A673 (cell line): Measurements from ENCODE around the gene TADA2A. TPM values are rescaled to one million over a fixed set of nuclear protein-coding genes. Genes with fewer than 3 reads are reported as not detected.

Source experiments
- BruUV-seq: library from RNA; stranded (reverse); fragments of 400-500 nt; replicated peaks from 2 replicates; lab custom pipeline; 2021; lab: Mats Ljungman, UMichigan
- CTCF ChIA-PET: fragments of 300-600 bp; sonication (Branson Sonifier 250); formaldehyde crosslinking; loops from one replicate; lab custom pipeline; 2022; ENCODE audit warnings: antibody characterized with exemption; lab: Charles Lee
- POLR2A ChIA-PET: fragments of 300-600 bp; sonication (Branson Sonifier 250); formaldehyde crosslinking; loops from one replicate; lab custom pipeline; 2022; ENCODE audit warnings: antibody characterized with exemption; ENCODE audit not compliant: low non-redundant PET; lab: Charles Lee
- DNase-seq: peaks from one replicate; pipeline ENCODE4 v3.0.0-alpha.2; 2015; ENCODE audit warnings: low spot score
- H3K27ac ChIP-seq: fragments of 200-600 bp; sonication (generic); 2 replicates; pipeline ENCODE4 v1.5.1; 2016; ENCODE audit warnings: mixed run types, low read depth, mild to moderate bottlenecking, mixed read lengths, antibody characterized with exemption, low read length; ENCODE audit not compliant: poor library complexity, severe bottlenecking
- H3K27me3 ChIP-seq: fragments of 200-600 bp; sonication (generic); replicated peaks from 2 replicates; pipeline ENCODE4 v1.6.1; 2017; ENCODE audit warnings: mixed run types, low read depth, mild to moderate bottlenecking, mixed read lengths, antibody characterized with exemption, low read length; ENCODE audit not compliant: insufficient read depth, poor library complexity
- H3K36me3 ChIP-seq: fragments of 200-600 bp; sonication (generic); 2 replicates; pipeline ENCODE4 v1.6.1; 2016; ENCODE audit warnings: mixed run types, mild to moderate bottlenecking, mixed read lengths, antibody characterized with exemption, low read length; ENCODE audit not compliant: insufficient read depth, poor library complexity, severe bottlenecking
- H3K4me1 ChIP-seq: fragments of 200-600 bp; sonication (generic); 2 replicates; pipeline ENCODE4 v1.6.1; 2017; ENCODE audit warnings: mixed run types, mild to moderate bottlenecking, mixed read lengths, antibody characterized with exemption, low read length; ENCODE audit not compliant: insufficient read depth, poor library complexity, severe bottlenecking
- H3K4me3 ChIP-seq: fragments of 200-600 bp; sonication (generic); 2 replicates; pipeline ENCODE4 v1.5.1; 2016; ENCODE audit warnings: low read depth, mixed run types, mild to moderate bottlenecking, mixed read lengths, low read length; ENCODE audit not compliant: poor library complexity, severe bottlenecking
- H3K9me3 ChIP-seq: fragments of 200-600 bp; sonication (generic); 2 replicates; pipeline ENCODE4 v1.6.1; 2016; ENCODE audit warnings: mixed run types, low read depth, mild to moderate bottlenecking, mixed read lengths, antibody characterized with exemption, low read length; ENCODE audit not compliant: poor library complexity, severe bottlenecking
- EZH2 ChIP-seq: fragments of 200-600 bp; sonication (generic); IDR thresholded peaks from 2 replicates; pipeline ENCODE4 v1.6.1; 2017; ENCODE audit warnings: borderline replicate concordance, low read depth, mild to moderate bottlenecking, mixed read lengths, antibody characterized with exemption, low read length; ENCODE audit not compliant: poor library complexity, severe bottlenecking
- intact Hi-C: fragments of 100-400 bp; cut with micrococcal nuclease; formaldehyde crosslinking; loops from one replicate; pipeline ENCODE4 v1.10.0; 2022; ENCODE audit not compliant: unreplicated experiment
- total RNA-seq: library from RNA; stranded (reverse); gene quantifications from 2 replicates; pipeline ENCODE4 v1.2.3, GENCODE V29; 2021
- TF ChIP-seq, protein P1 (sequence below): fragments of 300-800, 200-600 bp; sonication (generic); conservative IDR thresholded peaks from 2 replicates; pipeline ENCODE4 v1.5.1; 2017; ENCODE audit warnings: low read depth, mild to moderate bottlenecking, antibody characterized with exemption, low read length, moderate library complexity, mixed read lengths

Gene TADA2A
- total RNA-seq, 1 experiment from 2014 or later: 17.9 TPM

DNA sequence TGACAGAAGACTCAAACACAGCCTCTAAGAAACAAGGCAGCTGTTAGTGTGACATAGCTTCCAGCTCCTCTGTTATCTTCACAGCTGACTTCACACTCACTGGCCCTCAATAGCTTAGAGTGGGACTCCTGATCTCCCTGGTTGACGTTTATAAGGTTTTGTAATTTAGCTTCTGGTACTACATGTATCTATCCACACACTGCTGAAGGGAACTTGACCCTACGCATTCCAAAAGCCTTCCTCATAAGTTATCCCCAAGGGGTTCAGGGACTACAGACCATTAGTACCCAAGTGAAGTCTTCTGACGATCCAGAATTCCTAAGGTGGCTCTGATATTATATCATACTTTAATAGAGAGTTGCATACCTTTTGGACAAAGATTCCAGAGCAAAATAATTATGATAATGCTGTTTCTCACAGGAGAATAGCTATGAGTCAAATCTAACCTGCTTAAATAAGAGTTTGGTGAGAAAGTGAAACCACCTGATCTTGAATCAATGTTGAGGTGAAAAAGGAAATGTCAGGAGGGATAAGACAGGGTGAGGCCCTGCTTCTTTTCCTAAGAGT lies 14.6 kb upstream of the TADA2A start:
- ChIA-PET CTCF (no interaction called here), POLR2A (no interaction called here)
- BruUV-seq: no TSS peak
- DNase-seq: no peak
- Histone ChIP-seq H3K4me3 (no peak overlapping the region), H3K27ac (no peak overlapping the region), H3K9me3 (no peaks in the 10 kb centered on the region), H3K4me1 (no peaks in the 10 kb centered on the region), H3K27me3 (no peaks in the 10 kb centered on the region), H3K36me3 (no peaks in the 10 kb centered on the region)
- TF ChIP-seq, protein P1, sequence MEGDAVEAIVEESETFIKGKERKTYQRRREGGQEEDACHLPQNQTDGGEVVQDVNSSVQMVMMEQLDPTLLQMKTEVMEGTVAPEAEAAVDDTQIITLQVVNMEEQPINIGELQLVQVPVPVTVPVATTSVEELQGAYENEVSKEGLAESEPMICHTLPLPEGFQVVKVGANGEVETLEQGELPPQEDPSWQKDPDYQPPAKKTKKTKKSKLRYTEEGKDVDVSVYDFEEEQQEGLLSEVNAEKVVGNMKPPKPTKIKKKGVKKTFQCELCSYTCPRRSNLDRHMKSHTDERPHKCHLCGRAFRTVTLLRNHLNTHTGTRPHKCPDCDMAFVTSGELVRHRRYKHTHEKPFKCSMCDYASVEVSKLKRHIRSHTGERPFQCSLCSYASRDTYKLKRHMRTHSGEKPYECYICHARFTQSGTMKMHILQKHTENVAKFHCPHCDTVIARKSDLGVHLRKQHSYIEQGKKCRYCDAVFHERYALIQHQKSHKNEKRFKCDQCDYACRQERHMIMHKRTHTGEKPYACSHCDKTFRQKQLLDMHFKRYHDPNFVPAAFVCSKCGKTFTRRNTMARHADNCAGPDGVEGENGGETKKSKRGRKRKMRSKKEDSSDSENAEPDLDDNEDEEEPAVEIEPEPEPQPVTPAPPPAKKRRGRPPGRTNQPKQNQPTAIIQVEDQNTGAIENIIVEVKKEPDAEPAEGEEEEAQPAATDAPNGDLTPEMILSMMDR: no peak
- no peak for TF ChIP-seq EZH2
- intact Hi-C loops: no loop called here

DNA sequence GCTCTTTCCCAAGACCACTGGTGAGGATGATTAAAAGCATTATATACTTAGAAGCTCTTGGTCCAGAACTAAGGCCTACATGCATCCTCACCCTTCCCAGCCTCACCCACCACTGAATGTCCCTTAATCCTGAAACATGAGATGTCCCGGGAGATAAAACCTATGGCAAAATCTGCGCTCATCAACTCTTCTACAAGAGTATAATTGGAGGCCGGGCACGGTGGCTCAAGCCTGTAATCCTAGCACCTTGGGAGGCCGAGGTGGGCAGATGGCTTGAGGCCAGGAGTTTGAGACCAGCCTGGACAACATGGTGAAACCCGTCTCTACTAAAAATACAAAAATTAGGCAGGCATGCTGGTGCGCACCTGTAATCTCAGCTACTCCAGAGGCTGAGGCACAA lies 13.3 kb upstream of the TADA2A start:
- Histone ChIP-seq H3K27ac (no peak overlapping the region), H3K4me1 (no peaks in the 10 kb centered on the region), H3K9me3 (no peaks in the 10 kb centered on the region), H3K27me3 (no peaks in the 10 kb centered on the region), H3K4me3 (no peak overlapping the region), H3K36me3 (no peaks in the 10 kb centered on the region)
- CTCF ChIA-PET: no interaction called here
- no TSS peak for BruUV-seq
- no peak for TF ChIP-seq EZH2
- TF ChIP-seq, protein P1: no peak
- intact Hi-C loops: no loop called here
- no peak for DNase-seq
- POLR2A ChIA-PET: no interaction called here

DNA sequence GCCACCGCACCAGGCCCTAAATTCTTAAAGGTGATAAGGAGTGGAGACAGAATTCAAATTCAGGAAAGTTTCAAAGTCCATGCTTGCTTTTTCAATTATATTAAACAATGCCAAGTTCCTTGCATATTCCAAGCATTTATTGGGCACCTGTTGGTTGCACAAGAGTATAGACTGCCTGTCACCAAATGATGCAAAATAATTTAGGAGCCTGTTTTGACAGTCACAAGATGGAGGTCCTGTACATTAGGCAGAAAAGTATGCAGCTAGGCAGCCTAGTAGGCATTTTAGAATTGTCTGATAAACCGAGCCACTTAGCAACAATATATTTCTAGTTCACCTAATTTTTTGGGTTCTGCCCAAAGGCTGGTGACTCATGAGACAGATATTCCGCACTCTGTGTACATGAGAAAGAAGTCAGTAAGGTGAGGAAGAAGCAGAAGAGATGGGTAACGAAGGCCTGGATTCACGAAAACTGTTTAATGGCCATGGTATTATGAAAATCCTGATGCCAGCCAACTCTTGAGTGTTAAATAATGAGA lies 7.4 kb upstream of the TADA2A start:
- BruUV-seq: no TSS peak
- POLR2A ChIA-PET: interaction anchor here (0.6 kb wide), 1 partner anchor 10 kb away, joined by 8 read pairs; no protein-coding TSS in a partner anchor
- intact Hi-C loops: no loop called here
- Histone ChIP-seq H3K4me1 (no peaks in the 10 kb centered on the region), H3K27ac (no peak overlapping the region), H3K27me3 (no peaks in the 10 kb centered on the region), H3K9me3 (no peaks in the 10 kb centered on the region), H3K4me3 (no peak overlapping the region), H3K36me3 (no peaks in the 10 kb centered on the region)
- TF ChIP-seq, protein P1: no peak
- no peak for TF ChIP-seq EZH2
- CTCF ChIA-PET: no interaction called here
- DNase-seq: no peak
